Measurements from ENCODE around the gene CCR6.

GRCh38 chr6:167094820-167095637 lies 27.9 kb upstream of the CCR6 start:
- TF ChIP-seq CTCF (IDR thresholded peaks at IDR 0.05) (no peak), POLR2A (IDR thresholded peaks at IDR 0.05) (no peak), POLR2AphosphoS5 (IDR thresholded peaks at IDR 0.05) (no peak)

Measured in breast epithelium (tissue), 3 donors.